WTC11 (cell line): ENCODE data around the gene SLC22A13. TPM values are rescaled to one million over a fixed set of nuclear protein-coding genes. Genes with fewer than 3 reads are reported as not detected.

ENCODE experiments used
- ATAC-seq: fragments of 200-7000 bp; cut with Tn5 transposase; 2 replicates; pipeline ENCODE4 v1.10.0; 2021; ENCODE audit warnings: mild to moderate bottlenecking, moderate library complexity
- CTCF ChIA-PET: fragments of 300-600 bp; sonication (Branson Sonifier 250); formaldehyde crosslinking; loops from one replicate; lab custom pipeline; 2021; ENCODE audit warnings: antibody characterized with exemption; lab: Charles Lee
- POLR2A ChIA-PET: fragments of 350-600 bp; sonication (Branson Sonifier 250); formaldehyde crosslinking; loops from one replicate; lab custom pipeline; 2021; ENCODE audit warnings: antibody characterized with exemption; lab: Charles Lee
- DNase-seq: peaks from one replicate; pipeline ENCODE4 v3.0.0; 2021; ENCODE audit warnings: low spot score
- H3K27ac Mint-ChIP-seq: 2 replicates; pipeline ENCODE4 v1.8.0; 2021; ENCODE audit warnings: mixed read lengths
- H3K27me3 Mint-ChIP-seq: 2 replicates; pipeline ENCODE4 v1.8.0; 2021; ENCODE audit warnings: low read depth, mild to moderate bottlenecking, moderate library complexity, mixed read lengths
- H3K36me3 Mint-ChIP-seq: 2 replicates; pipeline ENCODE4 v1.8.0; 2021; ENCODE audit warnings: mixed read lengths
- H3K4me1 Mint-ChIP-seq: 2 replicates; pipeline ENCODE4 v1.8.0; 2022; ENCODE audit warnings: mixed read lengths
- H3K4me3 Mint-ChIP-seq: 2 replicates; pipeline ENCODE4 v1.8.0; 2021; ENCODE audit warnings: mild to moderate bottlenecking, moderate library complexity, mixed read lengths
- H3K9me3 Mint-ChIP-seq: 2 replicates; pipeline ENCODE4 v1.8.0; 2021; ENCODE audit warnings: mixed read lengths
- AFF4 ChIP-seq: sonication (generic); formaldehyde crosslinking; IDR thresholded peaks from 2 replicates; pipeline ENCODE4 v1.8.1; 2023; ENCODE audit warnings: mild to moderate bottlenecking, missing genetic modification reagents, borderline replicate concordance
- CREB1 ChIP-seq: sonication (generic); formaldehyde crosslinking; IDR thresholded peaks from 2 replicates; pipeline ENCODE4 v1.8.0; 2023; ENCODE audit warnings: mild to moderate bottlenecking, missing genetic modification reagents
- FOXJ3 ChIP-seq: sonication (generic); formaldehyde crosslinking; IDR thresholded peaks from 2 replicates; pipeline ENCODE4 v1.9.0; 2021; ENCODE audit warnings: missing genetic modification reagents, mild to moderate bottlenecking, borderline replicate concordance
- FOXP4 ChIP-seq: sonication (generic); formaldehyde crosslinking; IDR thresholded peaks from 2 replicates; pipeline ENCODE4 v1.8.0; 2022; ENCODE audit warnings: mild to moderate bottlenecking, missing genetic modification reagents
- GABPB1 ChIP-seq: sonication (generic); formaldehyde crosslinking; IDR thresholded peaks from 2 replicates; pipeline ENCODE4 v1.8.1; 2023; ENCODE audit warnings: mild to moderate bottlenecking, missing genetic modification reagents
- HMGXB4 ChIP-seq: sonication (generic); formaldehyde crosslinking; IDR thresholded peaks from 2 replicates; pipeline ENCODE4 v1.8.1; 2023; ENCODE audit warnings: mild to moderate bottlenecking, moderate library complexity, missing genetic modification reagents
- JUN ChIP-seq: sonication (generic); formaldehyde crosslinking; IDR thresholded peaks from 2 replicates; pipeline ENCODE4 v1.8.0; 2023; ENCODE audit warnings: mild to moderate bottlenecking, missing genetic modification reagents
- MLX ChIP-seq: sonication (generic); formaldehyde crosslinking; IDR thresholded peaks from 2 replicates; pipeline ENCODE4 v1.8.1; 2023; ENCODE audit warnings: mild to moderate bottlenecking, missing genetic modification reagents, moderate library complexity
- MXD4 ChIP-seq: fragments of 250-450 bp; sonication (Bioruptor Pico); IDR thresholded peaks from 2 replicates; pipeline ENCODE4 v1.8.0; 2021; ENCODE audit warnings: mild to moderate bottlenecking, moderate library complexity, borderline replicate concordance
- NR2C2 ChIP-seq: sonication (generic); formaldehyde crosslinking; IDR thresholded peaks from 2 replicates; pipeline ENCODE4 v1.8.0; 2022; ENCODE audit warnings: mild to moderate bottlenecking, missing genetic modification reagents
- PRDM15 ChIP-seq: sonication (generic); formaldehyde crosslinking; IDR thresholded peaks from 2 replicates; pipeline ENCODE4 v1.8.0; 2022; ENCODE audit warnings: missing genetic modification reagents
- RORB ChIP-seq: fragments of 250-450 bp; sonication (Bioruptor Pico); IDR thresholded peaks from 2 replicates; pipeline ENCODE4 v1.9.0; 2021; ENCODE audit warnings: mild to moderate bottlenecking
- TCF7 ChIP-seq: sonication (generic); formaldehyde crosslinking; IDR thresholded peaks from 2 replicates; pipeline ENCODE4 v1.8.0; 2022; ENCODE audit warnings: mild to moderate bottlenecking, low read depth, missing genetic modification reagents, moderate library complexity
- ZBTB21 ChIP-seq: sonication (generic); formaldehyde crosslinking; IDR thresholded peaks from 2 replicates; pipeline ENCODE4 v1.8.1; 2023; ENCODE audit warnings: mild to moderate bottlenecking, missing genetic modification reagents, borderline replicate concordance
- ZNF232 ChIP-seq: sonication (generic); formaldehyde crosslinking; IDR thresholded peaks from 2 replicates; pipeline ENCODE4 v1.8.0; 2022; ENCODE audit warnings: mild to moderate bottlenecking, missing genetic modification reagents
- ZNF416 ChIP-seq: fragments of 250-450 bp; sonication (Bioruptor Pico); IDR thresholded peaks from 2 replicates; pipeline ENCODE4 v1.9.0; 2021; ENCODE audit warnings: mild to moderate bottlenecking, inconsistent platforms
- ZNF425 ChIP-seq: fragments of 250-450 bp; sonication (Bioruptor Pico); conservative IDR thresholded peaks from 2 replicates; pipeline ENCODE4 v1.9.0; 2021; ENCODE audit warnings: mild to moderate bottlenecking
- ZNF512 ChIP-seq: sonication (generic); formaldehyde crosslinking; IDR thresholded peaks from 2 replicates; pipeline ENCODE4 v1.8.1; 2022; ENCODE audit warnings: missing genetic modification reagents, borderline replicate concordance
- total RNA-seq: library from RNA; stranded (reverse); gene quantifications from 3 replicates; pipeline ENCODE4 v1.2.3, GENCODE V29; 2021

SLC22A13 gene
- total RNA-seq, 1 experiment from 2014 or later, result 0.42 TPM

- no peak for DNase-seq
- no peak for ATAC-seq
- H3K4me1 Mint-ChIP-seq, result no peaks in the 10 kb centered on the region
- H3K4me3 Mint-ChIP-seq, result no peak overlapping the region
- no peak overlapping the region for H3K27ac Mint-ChIP-seq
- no peaks in the 10 kb centered on the region; the same call in none of the 2 replicates for H3K27me3 Mint-ChIP-seq
- TF ChIP-seq RORB (CRISPR knock-in tag) (no peak), ZNF425 (CRISPR knock-in tag) (no peak), ZBTB21 (CRISPR knock-in tag) (no peak)
- peaks cover 33% of the 10 kb centered on the region for H3K9me3 Mint-ChIP-seq
- ChIA-PET POLR2A (no interaction called here), CTCF (no interaction called here)
- peaks cover 3% of the 10 kb centered on the region; the same call in 1 of the 2 replicates for H3K36me3 Mint-ChIP-seq
These were observed 57.4 kb downstream of the SLC22A13 start for GRCh38 chr3:38323060-38323459.

- Mint-ChIP-seq H3K4me3 (no peak overlapping the region), H3K27me3 (no peaks in the 10 kb centered on the region; the same call in none of the 2 replicates), H3K4me1 (no peaks in the 10 kb centered on the region), H3K27ac (no peak overlapping the region), H3K9me3 (peaks cover 33% of the 10 kb centered on the region), H3K36me3 (peaks cover 3% of the 10 kb centered on the region; the same call in 1 of the 2 replicates)
- no peak for ATAC-seq
- CTCF ChIA-PET, result interaction anchor here (2.3 kb wide), 1 partner anchor 22 kb away, joined by 8 read pairs; the partner anchor contains the start of gene XYLB
- DNase-seq, result no peak
- TF ChIP-seq FOXJ3 (CRISPR knock-in tag), result no peak
- TF ChIP-seq ZBTB21 (CRISPR knock-in tag), result no peak
- TF ChIP-seq ZNF416 (CRISPR knock-in tag), result no peak
- no peak for TF ChIP-seq FOXP4 (CRISPR knock-in tag)
- TF ChIP-seq NR2C2 (CRISPR knock-in tag), result no peak
- TF ChIP-seq ZNF232 (CRISPR knock-in tag), result no peak
- TF ChIP-seq JUN, result no peak
- no peak for TF ChIP-seq MLX (CRISPR knock-in tag)
- no peak for TF ChIP-seq CREB1
- TF ChIP-seq HMGXB4 (CRISPR knock-in tag), result no peak
- TF ChIP-seq ZNF512 (CRISPR knock-in tag), result no peak
- no peak for TF ChIP-seq GABPB1 (CRISPR knock-in tag)
- no peak for TF ChIP-seq MXD4 (CRISPR knock-in tag)
- TF ChIP-seq RORB (CRISPR knock-in tag), result no peak
- no peak for TF ChIP-seq TCF7
- no peak for TF ChIP-seq PRDM15 (CRISPR knock-in tag)
- no peak for TF ChIP-seq AFF4
- POLR2A ChIA-PET, result no interaction called here
These were observed 59.6 kb downstream of the SLC22A13 start for GRCh38 chr3:38325256-38325655.
